Measurements from ENCODE around the gene ADH4. TPM values are rescaled to one million over a fixed set of nuclear protein-coding genes. Genes with fewer than 3 reads are reported as not detected.

ADH4 gene
- total and polyA plus RNA-seq, 10 of the 15 experiments (the other 5 are each of a cell fraction or from before 2014, with no cell fraction given) = not detected

- TF ChIP-seq CEBPZ (IDR thresholded peaks at IDR 0.05; ENCODE audit: low read depth, low read length) (no peak), ASH2L (IDR thresholded peaks at IDR 0.05; ENCODE audit: borderline replicate concordance, low read depth) (no peak), POLR2A (IDR thresholded peaks at IDR 0.05; ENCODE audit: low read depth, low read length) (no peak)
These were observed 7.9 kb upstream of the ADH4 start (continued) for GRCh38 chr4:99151995-99152394.

- ChIA-PET SMC1A (ENCODE audit: uncharacterized antibody, unreplicated experiment) (interaction anchor here (1.0 kb wide), 1 partner anchor 178 kb away, joined by 3 read pairs; no protein-coding TSS in a partner anchor), CTCF (interaction anchor here (0.5 to 2.0 kb wide), 4 partner anchors 9 to 312 kb away, joined by 3 to 4 read pairs (median 3); no protein-coding TSS in a partner anchor), POLR2A (no interaction called here), RAD21 (ENCODE audit: unreplicated experiment) (no interaction called here)
- DNase-seq (ENCODE audit: low read depth, low spot score) (no peak), FAIRE-seq (no peak), ATAC-seq (no peak)
- 34% methylated on average over 3 of the region's 3 CpGs for whole genome bisulfite sequencing (ENCODE audit: insufficient coverage, insufficient replicate concordance, low lambda C conversion rate, missing lambda C conversion rate)
- H3K4me1 ChIP-seq (ENCODE audit: control insufficient read depth, insufficient read depth, low read length) = no peaks in the 10 kb centered on the region
- no peaks in the 10 kb centered on the region for H3K9me3 ChIP-seq (replicated peaks; ENCODE audit: control insufficient read depth, insufficient read depth, low read length)
- no peak overlapping the region for H3K4me2 ChIP-seq (ENCODE audit: control insufficient read depth, insufficient read depth)
- no peak overlapping the region for H3K27ac ChIP-seq (ENCODE audit: control insufficient read depth, insufficient read depth)
- TF ChIP-seq CHD4 (IDR thresholded peaks at IDR 0.05) (no peak), KDM1A (IDR thresholded peaks at IDR 0.05; ENCODE audit: borderline replicate concordance) (no peak), TAF1 (IDR thresholded peaks at IDR 0.05; ENCODE audit: borderline replicate concordance, low read depth, low read length) (no peak), SMAD5 (IDR thresholded peaks at IDR 0.05; ENCODE audit: low read depth) (no peak), STAT1 (conservative IDR thresholded peaks at IDR 0.05) (no peak), ZNF207 (IDR thresholded peaks at IDR 0.05; ENCODE audit: borderline replicate concordance) (no peak)
- TF ChIP-seq, protein P1, sequence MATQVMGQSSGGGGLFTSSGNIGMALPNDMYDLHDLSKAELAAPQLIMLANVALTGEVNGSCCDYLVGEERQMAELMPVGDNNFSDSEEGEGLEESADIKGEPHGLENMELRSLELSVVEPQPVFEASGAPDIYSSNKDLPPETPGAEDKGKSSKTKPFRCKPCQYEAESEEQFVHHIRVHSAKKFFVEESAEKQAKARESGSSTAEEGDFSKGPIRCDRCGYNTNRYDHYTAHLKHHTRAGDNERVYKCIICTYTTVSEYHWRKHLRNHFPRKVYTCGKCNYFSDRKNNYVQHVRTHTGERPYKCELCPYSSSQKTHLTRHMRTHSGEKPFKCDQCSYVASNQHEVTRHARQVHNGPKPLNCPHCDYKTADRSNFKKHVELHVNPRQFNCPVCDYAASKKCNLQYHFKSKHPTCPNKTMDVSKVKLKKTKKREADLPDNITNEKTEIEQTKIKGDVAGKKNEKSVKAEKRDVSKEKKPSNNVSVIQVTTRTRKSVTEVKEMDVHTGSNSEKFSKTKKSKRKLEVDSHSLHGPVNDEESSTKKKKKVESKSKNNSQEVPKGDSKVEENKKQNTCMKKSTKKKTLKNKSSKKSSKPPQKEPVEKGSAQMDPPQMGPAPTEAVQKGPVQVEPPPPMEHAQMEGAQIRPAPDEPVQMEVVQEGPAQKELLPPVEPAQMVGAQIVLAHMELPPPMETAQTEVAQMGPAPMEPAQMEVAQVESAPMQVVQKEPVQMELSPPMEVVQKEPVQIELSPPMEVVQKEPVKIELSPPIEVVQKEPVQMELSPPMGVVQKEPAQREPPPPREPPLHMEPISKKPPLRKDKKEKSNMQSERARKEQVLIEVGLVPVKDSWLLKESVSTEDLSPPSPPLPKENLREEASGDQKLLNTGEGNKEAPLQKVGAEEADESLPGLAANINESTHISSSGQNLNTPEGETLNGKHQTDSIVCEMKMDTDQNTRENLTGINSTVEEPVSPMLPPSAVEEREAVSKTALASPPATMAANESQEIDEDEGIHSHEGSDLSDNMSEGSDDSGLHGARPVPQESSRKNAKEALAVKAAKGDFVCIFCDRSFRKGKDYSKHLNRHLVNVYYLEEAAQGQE (IDR thresholded peaks at IDR 0.05; ENCODE audit: low read depth, low read length) = no peak
- intact Hi-C loops (cut with micrococcal nuclease; ENCODE audit: unreplicated experiment) (no loop called here), in situ Hi-C loops (cut with MboI) (no loop called here)
- no TSS peak for BruUV-seq (replicated peaks)
- H3K79me2 ChIP-seq (ENCODE audit: control insufficient read depth, insufficient read depth, low read length) = no peaks in the 10 kb centered on the region
- H2AFZ ChIP-seq (ENCODE audit: control insufficient read depth, low read depth, low read length) = no peak overlapping the region
- no peaks in the 10 kb centered on the region for H3K27me3 ChIP-seq (replicated peaks in 1 of 2; ENCODE audit: control insufficient read depth in 2 of 2, insufficient read depth in 2 of 2, low read length in 1 of 2)
- no peaks in the 10 kb centered on the region for H3K36me3 ChIP-seq (ENCODE audit: control insufficient read depth in 2 of 2, insufficient read depth in 2 of 2, low read length in 1 of 2)
- H3K9ac ChIP-seq (ENCODE audit: control insufficient read depth, insufficient read depth, low read length) = no peak overlapping the region
- no peak overlapping the region for H3K4me3 ChIP-seq
- no peaks in the 10 kb centered on the region for H4K20me1 ChIP-seq (ENCODE audit: control insufficient read depth, insufficient read depth)
These were observed 7.4 kb upstream of the ADH4 start for GRCh38 chr4:99151452-99151851.
